SK-N-DZ (cell line): ENCODE results near the gene MRPL34.
"Not testable (repeated sequence)": the region's sequence is repeated elsewhere in the genome, so short reads cannot be mapped to it uniquely, and the experiment has no call there.

Experiments used
- DNase-seq: peaks from one replicate; pipeline ENCODE4 v3.0.0-alpha.2; 2015; ENCODE audit warnings: low spot score

The MRPL34 gene

GRCh38 chr19:17285415-17286135, 20.1 kb upstream of the MRPL34 start:
- no peak for DNase-seq

- no peak for DNase-seq
These were observed 19.4 kb upstream of the MRPL34 start for GRCh38 chr19:17286263-17286662.

GRCh38 chr19:17286752-17287151, 18.9 kb upstream of the MRPL34 start:
- no peak for DNase-seq

- DNase-seq = peak; percentile 83
These were observed 16.2 kb upstream of the MRPL34 start for GRCh38 chr19:17289489-17289888.

- peak; percentile 85 for DNase-seq
These were observed 13.2 kb upstream of the MRPL34 start for GRCh38 chr19:17292301-17293074.

GRCh38 chr19:17293605-17294004, 12.1 kb upstream of the MRPL34 start:
- DNase-seq = no peak

- no peak for DNase-seq
These were observed 11.4 kb upstream of the MRPL34 start for GRCh38 chr19:17294051-17294891.

- DNase-seq = not testable (repeated sequence)
These were observed 10.1 kb upstream of the MRPL34 start for GRCh38 chr19:17295551-17295950.

GRCh38 chr19:17296273-17296672, 9.4 kb upstream of the MRPL34 start:
- DNase-seq = no peak

GRCh38 chr19:17296976-17297375, 8.7 kb upstream of the MRPL34 start:
- DNase-seq = no peak

GRCh38 chr19:17300992-17301619, 4.6 kb upstream of the MRPL34 start:
- no peak for DNase-seq

GRCh38 chr19:17302391-17303166, 3.1 kb upstream of the MRPL34 start:
- DNase-seq = no peak

- peak; percentile 94 for DNase-seq
These were observed 2.3 kb upstream of the MRPL34 start, which contains the start of gene ABHD8 for GRCh38 chr19:17303167-17303939. TSS of gene ABHD8 (minus strand) at chr19:17303425. CDS start at chr19:17301616, 1,809 bp downstream.

- DNase-seq = no peak
These were observed 1.8 kb upstream of the MRPL34 start for GRCh38 chr19:17303940-17304267.

GRCh38 chr19:17304386-17305215, 1.1 kb upstream of the MRPL34 start:
- no peak for DNase-seq

- no peak for DNase-seq
These were observed 506 bp upstream of the MRPL34 start for GRCh38 chr19:17305216-17305516.

GRCh38 chr19:17306285-17306714, 628 bp downstream of the MRPL34 start:
- no peak for DNase-seq

GRCh38 chr19:17307876-17308377, 2.3 kb downstream of the MRPL34 start:
- no peak for DNase-seq
